M059J (cell line): ENCODE results near the gene TGOLN2. TPM values are rescaled to one million over a fixed set of nuclear protein-coding genes. Genes with fewer than 3 reads are reported as not detected.
"Not testable (repeated sequence)": the region's sequence is repeated elsewhere in the genome, so short reads cannot be mapped to it uniquely, and the experiment has no call there.

Source experiments
- DNase-seq: peaks from one replicate; pipeline ENCODE4 v3.0.0-alpha.2; 2012; ENCODE audit warnings: low read depth
- total RNA-seq: library from RNA; depleted of rRNA; stranded (reverse); fragments of >200 nt; shearing (Covaris generic); gene quantifications from 2 replicates; pipeline ENCODE4 v1.2.3, GENCODE V29; 2014

Gene TGOLN2
- total RNA-seq, 1 experiment from 2014 or later = 134 TPM

DNA sequence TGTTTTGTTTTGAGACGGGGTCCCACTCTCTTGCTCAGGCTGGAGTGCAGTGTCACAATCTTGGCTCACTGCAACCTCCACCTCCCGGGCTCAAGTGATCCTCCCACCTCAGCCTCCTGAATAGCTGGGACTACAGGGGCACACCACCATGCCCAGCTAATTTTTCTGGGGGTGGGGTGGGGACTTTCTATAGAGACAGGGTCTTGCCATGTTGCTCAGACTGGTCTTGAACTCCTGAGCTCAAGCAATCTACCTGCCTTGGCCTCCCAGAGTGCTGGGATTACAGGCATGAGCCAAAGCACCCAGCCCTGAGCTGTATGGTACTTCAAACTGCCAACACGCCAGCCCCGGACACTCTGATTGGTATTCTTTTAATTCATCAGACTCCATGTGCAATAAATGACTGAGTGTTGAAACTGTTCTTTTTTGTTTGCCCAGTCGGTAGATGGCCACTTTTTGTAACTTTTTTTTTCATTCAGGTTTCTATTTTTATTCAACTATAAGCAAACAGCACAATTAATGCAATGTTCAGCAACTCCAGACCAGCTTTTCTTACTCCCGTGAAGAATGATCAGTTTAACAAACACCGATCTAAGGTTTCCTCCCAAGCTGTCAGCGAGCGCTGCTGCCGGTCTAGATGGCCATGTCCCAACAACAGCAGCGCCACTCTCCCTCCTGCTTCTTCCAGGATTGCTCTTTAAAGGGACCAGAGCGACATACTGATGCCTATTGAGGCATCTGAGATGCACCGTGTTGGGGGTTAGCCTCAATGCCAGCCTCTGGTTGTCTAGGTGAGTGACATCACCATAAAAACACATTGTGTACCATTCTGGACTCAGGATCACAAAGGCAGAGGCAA, 12.5 kb upstream of the TGOLN2 start:
- DNase-seq = peak; percentile 20

DNA sequence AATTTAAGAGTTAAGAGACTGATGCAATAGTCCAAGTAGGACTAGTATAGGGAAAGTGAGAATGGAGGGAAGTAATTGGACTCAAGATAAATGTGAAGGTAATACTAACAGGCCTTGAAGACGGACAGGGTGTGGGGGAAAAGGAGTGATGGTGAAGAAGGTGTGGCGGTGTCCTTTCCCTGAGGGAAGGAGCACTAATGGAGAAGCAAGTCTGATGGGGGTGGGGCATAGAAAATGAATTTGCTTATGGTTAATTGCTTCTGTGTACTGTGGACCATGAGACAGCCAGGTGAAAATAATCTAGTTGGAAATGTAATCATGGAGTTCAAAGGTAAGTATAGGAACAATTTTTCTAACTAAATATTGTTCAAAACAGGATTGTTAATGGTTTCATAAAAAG, 7.1 kb upstream of the TGOLN2 start:
- no peak for DNase-seq

DNA sequence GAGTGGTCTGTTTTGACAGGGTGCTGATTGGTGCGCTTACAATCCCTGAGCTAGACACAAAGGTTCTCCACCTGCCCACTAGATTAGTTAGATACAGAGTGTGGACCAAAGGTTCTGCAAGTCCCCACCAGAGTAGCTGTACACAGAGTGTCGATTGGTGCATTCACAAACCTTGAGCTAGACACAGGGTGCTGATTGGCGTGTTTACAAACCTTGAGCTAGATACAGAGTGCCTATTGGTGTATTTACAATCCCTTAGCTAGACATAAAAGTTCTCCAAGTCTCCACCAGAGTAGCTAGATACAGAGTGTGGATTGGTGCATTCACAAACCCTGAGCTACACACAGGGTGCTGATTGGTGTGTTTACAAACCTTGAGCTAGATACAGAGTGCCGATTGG, 6.1 kb upstream of the TGOLN2 start:
- not testable (repeated sequence) for DNase-seq

DNA sequence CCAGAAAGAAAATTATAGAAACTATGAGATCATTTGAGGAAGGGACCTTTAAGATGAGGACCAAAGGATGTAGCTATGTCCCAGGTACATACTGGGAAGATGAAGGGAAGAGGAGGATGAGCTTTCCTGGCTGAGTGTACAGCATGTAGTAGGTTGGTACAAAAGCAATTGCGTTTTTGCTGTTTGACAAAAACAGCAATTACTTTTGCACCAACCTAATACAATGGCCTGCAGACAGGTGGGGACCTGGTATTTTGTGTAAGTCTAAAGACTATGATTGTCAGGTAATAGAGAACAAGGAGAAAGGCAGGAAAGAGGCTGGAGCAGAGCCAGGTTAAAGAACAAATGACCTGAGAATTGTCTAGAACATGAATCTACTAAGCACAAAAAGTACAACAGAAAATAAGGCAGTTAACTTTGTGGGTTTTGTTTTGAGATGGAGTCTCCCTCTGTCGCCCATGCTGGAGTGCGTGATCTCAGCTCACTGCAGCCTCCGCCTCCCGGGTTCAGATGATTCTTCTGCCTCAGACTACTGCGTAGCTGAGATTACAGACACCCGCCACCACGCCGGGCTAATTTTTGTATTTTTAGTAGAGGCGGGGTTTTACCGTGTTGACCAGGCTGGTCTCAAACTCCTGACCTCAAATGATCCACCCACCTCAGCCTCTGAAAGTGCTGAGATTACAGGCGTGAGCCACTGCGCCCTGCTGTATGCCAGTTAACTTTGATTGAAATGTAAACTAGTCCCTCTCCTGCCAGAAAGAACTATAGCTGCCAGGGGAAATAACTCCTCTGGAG, 3.2 kb upstream of the TGOLN2 start:
- no peak for DNase-seq

DNA sequence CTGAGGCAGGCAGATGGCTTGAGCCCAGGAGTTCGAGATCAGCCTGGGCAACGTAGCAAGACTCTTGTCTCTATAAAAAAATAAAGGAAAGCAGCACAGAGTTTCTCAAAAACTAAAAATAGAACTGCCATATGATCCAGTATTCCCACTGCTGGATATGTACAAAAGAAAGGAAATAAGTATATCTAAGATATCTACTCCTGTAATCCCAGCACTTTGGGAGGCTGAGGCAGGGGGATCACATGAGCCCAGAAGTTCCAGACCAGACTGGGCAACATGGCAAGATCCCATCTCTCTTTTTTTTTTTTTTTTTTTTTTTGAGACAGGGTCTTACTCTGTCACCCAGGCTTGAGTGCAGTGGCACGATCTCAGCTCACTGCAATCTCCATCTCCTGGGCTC, 1.9 kb upstream of the TGOLN2 start:
- DNase-seq = not testable (repeated sequence)

DNA sequence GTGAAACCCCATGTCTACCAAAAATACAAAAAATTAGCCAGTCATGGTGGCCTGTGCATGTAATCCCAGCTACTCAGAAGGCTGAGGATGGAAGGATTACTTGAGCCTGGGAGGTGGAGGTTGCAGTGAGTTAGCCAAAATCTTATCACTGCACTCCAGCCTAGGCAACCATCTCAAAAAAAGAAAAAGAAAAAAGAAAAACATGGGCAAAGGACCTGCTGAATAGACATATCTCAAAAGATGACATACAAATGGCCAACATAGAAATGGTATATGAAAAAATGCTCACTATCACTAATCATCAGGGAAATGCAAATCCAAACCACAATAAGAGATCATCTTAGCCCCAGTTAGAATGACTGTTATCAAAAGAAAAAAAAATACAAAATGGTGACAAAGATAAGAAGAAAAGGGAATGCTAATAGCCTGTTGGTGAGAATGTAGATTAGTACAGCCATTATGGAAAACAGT, 1.4 kb upstream of the TGOLN2 start:
- no peak for DNase-seq

DNA sequence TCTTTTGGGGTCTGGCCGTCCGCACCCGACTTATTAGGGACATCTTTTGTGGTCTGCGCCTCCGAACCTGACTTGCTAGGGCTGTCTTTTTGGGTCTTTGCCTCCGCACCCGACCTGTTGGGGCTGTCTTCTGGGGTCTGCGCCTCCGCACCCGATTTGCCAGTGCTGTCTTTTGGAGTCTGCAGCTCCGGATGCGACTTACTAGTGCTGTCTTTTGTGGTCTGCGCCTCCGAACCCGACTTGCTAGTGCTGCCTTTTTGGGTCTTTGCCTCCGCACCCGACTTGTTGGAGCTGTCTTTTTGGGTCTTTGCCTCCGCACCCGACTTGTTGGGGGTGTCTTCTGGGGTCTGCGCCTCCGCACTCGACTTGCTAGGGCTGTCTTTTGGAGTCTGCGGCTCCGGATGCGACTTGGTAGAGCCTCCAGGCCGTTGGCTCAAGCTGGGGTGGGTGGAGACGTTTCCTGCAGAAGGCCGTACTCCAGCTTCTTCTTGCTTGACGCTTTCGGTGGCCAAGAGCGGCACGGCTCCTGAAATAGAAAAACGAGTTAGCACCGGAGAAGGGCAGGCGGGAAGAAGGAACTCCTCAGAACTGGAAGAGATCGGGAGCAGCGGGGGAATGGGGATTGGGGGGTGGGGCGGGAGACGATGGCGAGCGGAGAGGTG, 498 bp downstream of the TGOLN2 start:
- peak; percentile 43 for DNase-seq

DNA sequence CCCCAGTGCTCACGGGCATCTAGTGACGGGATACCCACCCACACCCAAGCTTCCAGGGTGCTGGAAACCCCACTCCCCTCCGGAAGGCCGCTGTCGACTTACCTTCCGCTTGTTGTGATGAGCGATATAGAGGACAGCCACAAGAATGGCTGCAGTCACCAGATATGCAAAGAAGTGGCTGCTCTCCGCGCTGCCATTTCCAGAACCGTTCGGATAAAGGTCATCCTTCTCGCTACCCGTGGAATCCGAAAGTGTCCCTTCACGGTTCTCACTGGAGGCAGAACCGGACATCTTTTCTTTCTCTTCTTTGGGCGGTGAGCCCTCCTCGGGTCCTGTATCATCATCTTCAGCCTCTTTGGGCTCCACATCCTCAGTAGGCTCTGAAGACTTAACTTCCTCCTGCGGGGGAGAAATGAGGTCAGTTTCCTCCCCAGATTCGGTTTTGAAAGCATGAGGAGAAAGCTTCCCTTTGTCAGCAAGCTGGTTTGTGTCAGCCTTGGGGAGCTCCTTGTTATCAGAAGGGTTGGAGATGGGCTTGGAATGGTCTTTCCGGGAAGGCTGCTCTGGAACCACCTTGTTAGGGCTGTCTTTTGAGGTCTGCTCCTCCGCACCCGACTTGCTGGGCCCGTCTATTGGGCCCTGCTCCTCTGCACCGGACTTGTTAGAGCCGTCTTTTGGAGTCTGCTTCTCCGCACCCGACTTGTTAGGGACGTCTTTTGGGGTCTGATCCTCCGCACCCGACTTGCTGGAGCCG, 1.2 kb downstream of the TGOLN2 start:
- DNase-seq = peak; percentile 22

DNA sequence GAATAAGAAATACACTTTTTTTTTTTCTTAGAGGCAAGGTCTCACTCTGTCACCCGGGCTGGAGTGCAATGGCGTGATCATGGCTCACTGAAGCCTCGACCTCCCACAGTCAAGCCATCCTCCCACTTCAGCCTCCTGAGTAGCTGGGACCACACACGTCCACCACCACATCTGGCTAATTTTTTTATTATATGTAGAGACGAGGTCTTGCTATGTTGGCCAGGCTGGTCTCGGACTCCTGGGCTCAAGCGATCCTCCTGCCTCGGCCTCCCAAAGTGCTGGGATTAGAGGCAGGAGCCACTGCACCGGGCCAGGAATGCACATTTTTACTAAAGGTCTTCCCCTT, 2.4 kb downstream of the TGOLN2 start:
- DNase-seq = no peak

DNA sequence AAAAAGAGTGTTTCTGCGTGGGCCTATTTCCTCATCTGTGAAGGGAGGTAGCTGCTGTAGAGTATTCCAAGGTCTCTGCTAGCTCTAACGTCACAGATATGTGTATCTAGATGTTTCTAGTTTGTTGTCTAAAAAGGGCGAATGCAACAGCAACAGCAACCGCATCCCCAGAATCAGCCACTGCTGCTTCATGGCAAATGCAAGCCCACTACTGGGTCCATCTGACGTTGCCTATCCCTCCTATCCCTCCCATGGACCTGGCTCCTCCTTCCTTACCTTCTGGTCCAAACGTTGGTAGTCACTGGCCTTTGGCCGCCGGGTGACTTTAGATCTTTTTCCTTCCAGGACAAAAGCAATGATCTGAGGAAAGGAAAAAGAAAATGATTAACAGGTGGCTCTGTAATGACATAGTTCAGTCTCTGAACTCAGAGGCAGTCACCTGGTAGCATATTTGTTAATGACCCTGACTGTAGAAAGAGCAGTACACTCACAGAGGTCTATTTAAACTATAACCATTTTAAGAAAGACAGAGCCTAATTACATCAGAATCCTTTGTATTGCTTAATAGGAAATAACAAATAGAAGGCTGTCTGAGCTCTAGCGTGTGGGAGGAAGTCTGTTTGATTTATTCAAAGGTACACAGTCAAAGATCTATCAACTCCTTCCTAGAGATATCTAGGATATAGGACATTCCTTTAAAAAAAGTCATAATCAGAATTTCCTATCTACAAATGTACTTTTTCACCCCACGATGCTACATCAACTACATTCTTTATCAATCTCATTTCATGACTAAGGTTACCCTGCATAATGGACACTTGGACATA, 2.9 kb downstream of the TGOLN2 start:
- no peak for DNase-seq

DNA sequence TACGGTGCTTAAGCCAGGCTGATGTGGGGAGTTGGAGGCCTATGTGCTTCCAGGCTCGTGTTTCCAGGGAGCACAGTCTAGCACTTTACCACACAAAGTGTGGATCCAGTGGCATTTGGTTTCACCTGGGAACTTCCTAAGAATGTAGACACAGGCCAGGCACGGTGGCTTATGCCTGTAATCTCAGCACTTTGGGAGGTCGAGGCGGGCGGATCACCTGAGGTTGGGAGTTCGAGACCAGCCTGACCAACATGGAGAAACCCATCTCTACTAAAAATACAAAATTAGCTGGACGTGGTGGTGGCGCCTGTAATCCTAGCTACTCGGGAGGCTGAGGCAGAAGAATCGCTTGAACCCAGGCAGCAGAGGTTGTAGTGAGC, 3.8 kb downstream of the TGOLN2 start:
- not testable (repeated sequence) for DNase-seq

DNA sequence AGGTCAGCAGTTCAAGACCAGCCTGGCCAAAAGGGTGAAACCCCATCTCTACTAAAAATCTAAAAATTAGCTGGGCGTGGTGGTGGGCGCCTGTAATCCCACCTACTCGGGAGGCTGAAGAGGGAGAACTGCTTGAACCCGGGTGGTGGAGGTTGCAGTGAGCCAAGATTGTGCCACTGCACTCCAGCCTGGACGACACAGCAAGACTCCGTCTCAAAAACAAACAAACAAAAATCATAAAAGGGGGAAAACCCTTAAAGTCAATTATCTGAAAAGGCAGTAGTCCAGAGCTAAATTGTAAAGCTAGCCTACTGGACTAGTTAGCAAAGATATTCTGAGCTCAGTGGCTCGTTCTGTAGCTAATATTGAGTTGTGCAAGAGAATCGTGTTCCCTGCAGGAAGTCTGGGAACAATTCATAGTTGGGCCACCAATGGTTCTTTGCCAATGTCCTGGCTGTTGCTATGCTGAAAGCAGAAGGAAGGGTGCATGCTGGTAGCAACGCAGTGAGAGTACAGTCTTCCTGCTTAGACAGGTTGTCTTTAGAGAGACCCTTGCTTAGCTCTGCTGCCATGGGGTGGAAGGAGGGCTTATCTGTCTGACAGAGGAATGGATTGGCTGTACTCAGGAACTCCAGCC, 4.3 kb downstream of the TGOLN2 start:
- DNase-seq = no peak

DNA sequence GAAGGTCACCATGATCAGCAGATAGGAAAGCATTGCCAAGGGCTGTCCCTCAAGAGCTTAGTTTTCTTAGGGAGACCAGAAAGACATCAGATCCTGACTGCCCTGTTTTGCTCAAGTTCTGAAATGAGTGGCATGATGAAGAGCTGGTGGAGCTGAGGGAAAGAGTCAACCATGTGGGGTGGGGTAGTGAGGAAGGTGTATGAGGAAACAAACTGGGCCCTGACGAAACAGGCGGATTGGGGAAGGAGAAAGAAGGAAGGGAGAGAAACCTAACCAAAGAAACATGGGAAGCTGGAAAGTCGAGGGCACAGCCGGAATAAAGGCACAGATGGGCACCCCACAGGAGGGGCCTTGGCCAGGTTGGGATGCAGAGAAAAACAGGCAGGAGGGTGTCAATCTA, 8.0 kb downstream of the TGOLN2 start:
- no peak for DNase-seq

DNA sequence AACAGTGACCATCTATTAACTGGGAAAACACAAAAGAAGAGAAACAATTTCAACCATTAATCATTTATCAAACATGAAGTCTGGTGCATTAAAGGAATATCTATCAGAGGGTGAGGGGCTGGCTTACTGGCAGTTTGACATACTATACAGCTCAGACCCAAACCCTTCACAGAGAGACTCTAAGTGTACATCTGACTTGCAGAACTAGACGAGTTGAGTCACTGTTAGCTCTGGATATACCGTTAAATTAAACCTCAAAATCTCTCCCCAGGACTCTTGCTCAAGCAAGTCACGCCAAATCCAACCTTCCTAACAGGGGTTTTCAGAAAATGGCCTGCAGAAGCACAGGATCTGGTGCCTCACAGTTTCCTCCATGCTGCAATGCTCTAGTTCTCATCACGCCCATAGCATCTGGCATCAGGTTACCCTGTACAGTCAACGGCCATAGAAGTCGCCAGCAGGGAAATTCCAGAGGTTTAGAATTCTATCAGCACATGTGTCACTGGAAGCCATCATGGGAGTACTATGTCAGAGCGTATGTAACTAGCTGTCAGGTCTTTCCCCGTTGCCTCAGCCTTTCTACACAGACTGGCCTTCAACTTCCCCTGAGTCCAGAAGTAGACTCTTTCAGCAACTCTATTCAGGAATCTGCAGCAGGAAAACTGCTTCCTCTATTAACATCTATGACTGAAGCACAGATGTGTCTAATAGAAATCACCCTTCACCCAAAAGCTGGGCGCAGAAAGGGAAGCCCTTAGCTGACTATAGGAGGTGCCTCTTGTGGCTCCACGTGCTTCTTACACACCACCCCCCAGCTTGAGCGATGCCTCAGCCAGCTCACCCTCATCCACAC, 9.3 kb downstream of the TGOLN2 start:
- DNase-seq = no peak

DNA sequence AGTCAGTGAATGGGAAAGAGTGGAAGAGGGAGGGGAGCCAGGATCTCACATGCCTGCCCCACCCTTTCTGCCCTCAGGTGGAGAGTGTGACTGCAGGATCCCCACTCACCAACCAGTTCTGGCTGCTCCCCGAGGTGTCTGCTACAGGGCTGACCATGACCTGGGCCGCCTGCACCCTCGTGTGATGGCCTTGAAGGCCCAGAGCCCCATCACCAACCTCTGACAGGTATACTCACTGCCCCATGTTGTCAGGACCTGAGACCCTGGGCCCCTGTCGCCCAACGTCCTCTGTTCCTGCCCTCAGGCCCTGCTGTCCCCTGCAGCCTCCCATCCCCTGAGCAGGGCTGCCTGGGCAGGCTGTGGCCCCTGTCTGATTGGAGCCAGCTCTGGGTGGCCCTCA, 11.9 kb downstream of the TGOLN2 start:
- not testable (repeated sequence) for DNase-seq

DNA sequence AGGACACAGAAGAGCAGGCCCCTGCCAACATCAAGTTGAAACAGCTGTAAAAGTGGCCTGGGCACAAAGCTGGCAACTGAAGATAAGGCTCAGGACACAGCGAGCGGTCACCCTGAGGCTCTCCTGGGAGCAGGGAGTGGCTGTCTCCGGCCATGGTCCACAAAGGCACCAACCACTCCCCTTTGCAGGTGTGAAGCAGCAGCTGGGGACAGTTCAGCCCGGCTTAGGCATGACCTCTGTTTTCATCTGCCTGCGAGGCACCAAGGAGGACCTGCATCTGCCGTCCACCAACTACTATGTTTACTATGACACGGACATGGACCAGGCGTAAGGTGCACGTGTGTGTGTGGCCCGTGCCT, 12.9 kb downstream of the TGOLN2 start:
- no peak for DNase-seq

DNA sequence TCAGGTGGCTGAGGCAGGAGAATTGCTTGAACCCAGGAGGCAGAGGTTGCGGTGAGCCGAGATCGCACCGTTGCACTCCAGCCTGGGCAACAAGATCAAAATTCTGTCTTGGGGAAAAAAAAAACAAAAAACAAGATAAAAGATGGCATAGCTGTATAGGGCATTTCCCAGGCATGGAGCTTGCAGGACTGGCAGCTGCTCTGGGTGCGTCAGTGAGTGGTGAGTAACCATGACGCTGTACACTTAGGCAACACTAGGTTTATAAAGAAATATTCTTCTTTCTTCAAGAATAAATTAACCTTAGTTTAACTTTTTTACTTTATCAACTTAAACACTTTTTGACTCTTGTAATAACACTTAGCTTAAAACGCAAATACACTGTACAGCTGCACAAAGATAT, 15.4 kb downstream of the TGOLN2 start:
- DNase-seq = peak; percentile 68

DNA sequence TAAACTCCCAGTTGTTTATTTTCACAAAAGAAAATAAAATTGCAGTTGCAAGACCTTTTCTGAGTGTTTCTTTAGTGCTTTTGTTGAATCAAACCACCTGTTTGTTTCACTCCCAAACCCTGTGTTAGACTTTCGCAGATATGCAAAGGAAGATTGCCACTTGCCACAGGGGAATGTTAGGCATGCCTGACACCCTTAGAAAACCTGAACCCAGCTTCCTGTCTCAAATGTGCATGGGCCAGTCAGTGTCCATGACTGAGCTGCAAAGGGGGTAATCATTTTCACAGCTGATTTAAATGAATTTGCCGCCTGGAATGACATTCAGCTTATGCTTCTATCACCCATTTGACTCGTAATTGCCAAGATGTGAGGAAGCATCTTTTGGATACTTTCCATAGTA, 17.5 kb downstream of the TGOLN2 start:
- no peak for DNase-seq

DNA sequence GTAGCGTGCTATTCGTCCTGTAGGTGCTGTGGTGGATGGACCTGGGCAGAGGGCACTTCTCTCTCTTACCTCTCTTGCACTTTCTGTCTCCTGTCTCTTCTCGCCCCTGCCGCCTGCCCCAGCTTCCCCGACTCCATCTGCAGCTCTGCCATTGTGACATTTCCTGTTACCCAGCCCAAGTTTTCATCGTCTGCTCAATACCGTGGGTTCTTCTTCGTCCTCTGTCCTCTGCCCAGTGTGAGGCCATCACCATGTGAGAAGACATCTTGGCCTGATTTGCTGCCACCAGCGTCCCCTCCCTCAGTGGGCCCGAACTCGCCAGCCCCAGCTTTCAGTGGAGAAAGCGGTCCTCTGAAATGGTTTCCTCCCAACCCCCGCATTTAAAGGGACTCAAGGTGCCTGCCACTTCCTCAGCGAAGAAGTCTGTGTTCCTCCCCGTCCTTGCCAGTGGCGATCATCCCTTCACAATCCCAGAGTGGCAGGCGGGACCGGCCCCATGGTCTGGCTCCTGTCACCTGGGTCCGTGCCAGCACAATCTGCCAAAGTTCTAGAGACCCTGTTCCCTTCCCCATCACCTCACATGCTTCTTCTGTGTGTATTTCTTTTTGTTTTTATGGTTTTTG, 18.0 kb downstream of the TGOLN2 start:
- no peak for DNase-seq
